Vagina (tissue), 2 donors: ENCODE results near the gene LDLRAD4. TPM values are rescaled to one million over a fixed set of nuclear protein-coding genes. Genes with fewer than 3 reads are reported as not detected.

Experiments
- DNase-seq, 2 donors: peaks; one replicate each; pipeline ENCODE4 v3.0.0-alpha.2; 2017; ENCODE audit errors: extremely low spot score in 2 of 2
- H3K27ac ChIP-seq: fragments of 200-600 bp; sonication (generic); one replicate; pipeline ENCODE4 v1.5.1; 2019
- H3K27me3 ChIP-seq: fragments of 200-600 bp; sonication (generic); one replicate; pipeline ENCODE4 v1.5.1; 2019
- H3K36me3 ChIP-seq, 2 donors: fragments of 200-600 bp; sonication (generic); one replicate each; pipeline ENCODE4 v1.5.1; 2017 to 2019
- H3K4me1 ChIP-seq: fragments of 200-600 bp; sonication (generic); one replicate; pipeline ENCODE4 v1.5.1; 2019
- H3K4me3 ChIP-seq, 2 donors: fragments of 200-600 bp; sonication (generic); 1 replicate in 1 of 2; 2 replicates in 1 of 2; pipeline ENCODE4 v1.5.1; 2016 to 2019
- H3K9me3 ChIP-seq: fragments of 200-600 bp; sonication (generic); one replicate; pipeline ENCODE4 v1.5.1; 2019
- CTCF ChIP-seq, 3 experiments: fragments of 450-650 bp in 2 of 3; fragments of 200-600 bp in 1 of 3; sonication (generic) in 1 of 3; IDR thresholded peaks; one replicate each; pipeline ENCODE4 v1.5.1; 2017 to 2019; ENCODE audit warnings: antibody characterized with exemption in 3 of 3, mild to moderate bottlenecking in 2 of 3, moderate library complexity in 2 of 3
- POLR2A ChIP-seq, 2 donors: fragments of 450-650 bp; IDR thresholded peaks; one replicate each; pipeline ENCODE4 v1.6.1; 2017; ENCODE audit warnings: antibody characterized with exemption in 2 of 2, mild to moderate bottlenecking in 2 of 2, moderate library complexity in 2 of 2
- POLR2AphosphoS5 ChIP-seq, 2 donors: sonication (generic); formaldehyde crosslinking; IDR thresholded peaks; one replicate each; pipeline ENCODE4 v1.9.0; 2017; ENCODE audit warnings: antibody characterized with exemption in 2 of 2, mild to moderate bottlenecking in 2 of 2, low read depth in 1 of 2; ENCODE audit not compliant: insufficient read depth in 1 of 2
- intact Hi-C: fragments of 100-400 bp; cut with DNase I; formaldehyde crosslinking; loops from one replicate; pipeline ENCODE4 v1.15.1; 2023
- total RNA-seq: library from RNA; depleted of rRNA; stranded (reverse); fragments of >200 nt; gene quantifications from one replicate; pipeline ENCODE4 v1.2.3, GENCODE V29; 2016

The LDLRAD4 gene
- total RNA-seq, 1 donor from 2014 or later: 24.3 TPM

DNA sequence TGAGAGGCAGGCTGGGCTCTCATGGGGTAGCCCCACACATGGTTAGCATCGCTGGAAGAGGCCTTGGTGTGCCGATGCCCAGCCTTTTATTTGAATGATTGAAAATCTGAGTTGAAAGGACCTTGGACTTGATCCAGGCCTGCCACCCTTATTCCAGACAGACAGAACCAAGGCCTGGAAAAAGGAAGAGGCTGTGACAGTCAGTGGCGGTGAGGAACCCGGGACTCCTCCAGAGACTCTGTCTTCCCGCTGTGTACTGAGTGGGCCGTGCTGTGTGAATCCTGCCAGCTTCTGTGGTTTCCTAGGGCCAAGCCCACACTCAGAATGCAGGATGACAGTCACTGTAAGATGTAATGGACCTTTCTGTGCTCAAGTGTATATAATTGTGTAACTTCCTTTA lies 218.5 kb downstream of the LDLRAD4 start:
- no peak overlapping the region for H3K4me3 ChIP-seq
- H3K27me3 ChIP-seq: no peaks in the 10 kb centered on the region
- TF ChIP-seq CTCF (IDR thresholded peaks at IDR 0.05) (no peak), POLR2AphosphoS5 (IDR thresholded peaks at IDR 0.05; ENCODE audit: insufficient read depth in 1 of 2, low read depth in 1 of 2) (no peak), POLR2A (IDR thresholded peaks at IDR 0.05) (no peak)
- intact Hi-C loops: loop anchor here (10.0 kb wide), 1 partner anchor 58 kb away; no protein-coding TSS in a partner anchor
- no peak for DNase-seq
- no peaks in the 10 kb centered on the region for H3K9me3 ChIP-seq
- no peaks in the 10 kb centered on the region for H3K36me3 ChIP-seq
- H3K27ac ChIP-seq: no peak overlapping the region
- peaks cover 31% of the 10 kb centered on the region for H3K4me1 ChIP-seq

DNA sequence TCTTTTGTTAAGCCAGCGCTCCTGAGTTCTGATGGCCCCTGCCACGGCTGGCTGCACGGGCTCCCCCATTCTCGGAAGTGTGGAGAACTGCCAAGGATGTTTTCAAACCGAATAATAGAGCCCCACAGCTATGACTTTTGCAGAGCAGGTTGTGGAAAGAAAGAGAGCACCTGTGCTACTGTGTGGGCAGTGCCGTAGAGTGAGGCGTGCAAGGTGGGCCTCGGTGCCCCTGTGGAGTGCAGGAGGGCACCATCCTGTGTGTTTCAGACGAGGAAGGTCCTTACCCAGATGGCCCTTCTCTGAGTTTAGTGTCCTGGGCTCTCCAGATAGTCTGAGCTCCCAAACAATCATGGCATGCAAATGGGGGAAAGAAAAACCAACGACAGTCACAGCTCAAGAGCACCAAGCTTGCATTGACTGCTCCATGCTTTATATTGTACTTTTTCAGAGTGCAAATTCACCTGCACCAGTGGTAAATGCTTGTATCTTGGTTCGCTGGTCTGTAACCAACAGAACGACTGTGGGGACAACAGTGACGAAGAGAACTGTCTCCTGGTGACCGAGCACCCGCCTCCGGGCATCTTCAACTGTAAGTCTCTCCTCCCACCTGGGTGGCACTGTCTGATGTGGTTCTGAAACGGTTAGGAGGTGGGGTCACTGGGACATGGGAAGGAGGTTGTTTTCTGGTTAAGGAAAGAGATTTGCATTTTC lies 219.4 kb downstream of the LDLRAD4 start:
- H3K36me3 ChIP-seq: no peaks in the 10 kb centered on the region
- intact Hi-C loops: loop anchor here (10.0 kb wide), 1 partner anchor 57 kb away; no protein-coding TSS in a partner anchor
- TF ChIP-seq CTCF (IDR thresholded peaks at IDR 0.05): no peak
- TF ChIP-seq POLR2A (IDR thresholded peaks at IDR 0.05): no peak
- no peak for TF ChIP-seq POLR2AphosphoS5 (IDR thresholded peaks at IDR 0.05; ENCODE audit: insufficient read depth in 1 of 2, low read depth in 1 of 2)

DNA sequence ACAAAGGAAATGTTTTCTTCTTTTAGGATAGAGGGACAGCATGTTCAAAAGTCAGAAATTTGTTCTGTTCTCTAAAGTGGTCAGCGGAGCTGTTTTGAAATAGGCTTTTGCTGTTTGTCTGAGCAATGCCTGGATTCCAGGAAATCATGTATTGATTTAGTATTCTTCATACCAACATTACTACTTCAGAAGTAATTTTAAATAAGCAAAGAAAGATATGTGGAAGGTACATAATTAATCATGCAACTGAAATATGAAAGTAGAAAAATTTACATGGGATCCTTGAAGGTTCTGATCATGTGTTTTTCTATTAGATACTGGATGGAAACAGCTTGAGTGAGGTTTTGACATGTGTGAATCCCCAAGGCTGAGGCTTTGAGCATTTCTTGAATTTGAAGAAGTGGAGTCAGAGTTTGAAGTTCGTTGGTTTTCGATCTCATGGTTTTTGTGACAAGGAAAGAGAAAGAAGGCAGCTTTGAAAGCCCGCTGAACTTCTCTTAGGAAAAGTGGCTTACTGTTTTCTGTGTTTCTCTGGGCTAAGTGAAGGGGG lies 220.0 kb downstream of the LDLRAD4 start:
- no peaks in the 10 kb centered on the region for H3K9me3 ChIP-seq
- H3K4me3 ChIP-seq: no peak overlapping the region
- H3K4me1 ChIP-seq: peaks cover 31% of the 10 kb centered on the region
- H3K27me3 ChIP-seq: no peaks in the 10 kb centered on the region
- H3K27ac ChIP-seq: no peak overlapping the region
- intact Hi-C loops: loop anchor here (10.0 kb wide), 1 partner anchor 56 kb away; no protein-coding TSS in a partner anchor
- H3K36me3 ChIP-seq: no peaks in the 10 kb centered on the region
- no peak for TF ChIP-seq POLR2A (IDR thresholded peaks at IDR 0.05)
- no peak for TF ChIP-seq CTCF (IDR thresholded peaks at IDR 0.05)
- no peak for TF ChIP-seq POLR2AphosphoS5 (IDR thresholded peaks at IDR 0.05; ENCODE audit: insufficient read depth in 1 of 2, low read depth in 1 of 2)
- no peak for DNase-seq

More for the DNA sequence above, 219.4 kb downstream of the LDLRAD4 start:
- H3K27me3 ChIP-seq: no peaks in the 10 kb centered on the region
- no peak overlapping the region for H3K4me3 ChIP-seq
- H3K4me1 ChIP-seq: peaks cover 31% of the 10 kb centered on the region
- no peak overlapping the region for H3K27ac ChIP-seq
- H3K9me3 ChIP-seq: no peaks in the 10 kb centered on the region
- DNase-seq: no peak

DNA sequence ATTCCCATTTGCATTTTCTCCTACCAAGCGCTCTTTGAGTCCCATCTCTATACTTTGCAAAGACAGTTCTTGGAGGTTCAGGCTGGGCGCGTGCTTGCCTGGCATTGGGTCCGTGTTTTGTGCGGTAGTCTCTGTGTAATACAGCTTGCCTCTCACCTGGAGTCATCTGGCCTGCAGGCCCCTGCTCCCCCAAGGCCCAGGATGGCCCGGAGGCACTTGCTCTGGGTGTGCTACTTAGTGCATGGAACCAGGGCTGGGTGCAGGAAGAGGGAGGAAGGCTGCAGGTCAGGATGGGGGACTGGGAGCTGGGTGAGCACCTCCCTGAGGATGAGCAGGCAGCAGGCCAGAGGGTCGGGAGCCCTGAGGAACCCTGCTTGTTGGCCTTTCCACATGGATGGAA lies 220.9 kb downstream of the LDLRAD4 start:
- Histone ChIP-seq H3K4me3 (no peak overlapping the region), H3K9me3 (no peaks in the 10 kb centered on the region), H3K4me1 (peaks cover 26% of the 10 kb centered on the region), H3K27me3 (no peaks in the 10 kb centered on the region), H3K27ac (no peak overlapping the region), H3K36me3 (no peaks in the 10 kb centered on the region)
- intact Hi-C loops: loop anchor here (10.0 kb wide), 1 partner anchor 55 kb away; no protein-coding TSS in a partner anchor
- no peak for TF ChIP-seq POLR2AphosphoS5 (IDR thresholded peaks at IDR 0.05; ENCODE audit: insufficient read depth in 1 of 2, low read depth in 1 of 2)
- TF ChIP-seq CTCF (IDR thresholded peaks at IDR 0.05): no peak
- no peak for TF ChIP-seq POLR2A (IDR thresholded peaks at IDR 0.05)
- DNase-seq: no peak
